ENCODE results near the gene MMP2.

GRCh38 chr16:55444754-55445485, 34.1 kb upstream of the MMP2 start:
- TF ChIP-seq POLR2AphosphoS5 (IDR thresholded peaks at IDR 0.05; ENCODE audit: low read depth, low read length) (no peak), POLR2A (IDR thresholded peaks at IDR 0.05; ENCODE audit: low read depth, low read length) (no peak), TAF1 (IDR thresholded peaks at IDR 0.05; ENCODE audit: low read depth, low read length) (no peak), POU2F2 (IDR thresholded peaks at IDR 0.05; ENCODE audit: low read depth, low read length) (no peak), PAX5 (IDR thresholded peaks at IDR 0.05; ENCODE audit: insufficient read depth, low read length, severe bottlenecking) (no peak), SPI1 (IDR thresholded peaks at IDR 0.05; ENCODE audit: low read depth, low read length) (peak; percentile 11; the same call in 1 of the 2 replicates)

All from GM12891 (cell line).